Endothelial cell of umbilical vein (primary cell): ENCODE results near the gene RNF6. TPM values are rescaled to one million over a fixed set of nuclear protein-coding genes. Genes with fewer than 3 reads are reported as not detected.

Experiments used
- BruUV-seq: library from RNA; stranded (reverse); fragments of 400-500 nt; replicated peaks from 2 replicates; lab custom pipeline; 2021; lab: Mats Ljungman, UMichigan
- CTCF ChIA-PET: fragments of 300-600, 350-600 bp; sonication (Branson Sonifier 250); formaldehyde crosslinking; loops from one replicate; lab custom pipeline; 2021; ENCODE audit warnings: antibody characterized with exemption, inconsistent platforms; lab: Charles Lee
- POLR2A ChIA-PET: fragments of 300-600, 350-600 bp; sonication (Branson Sonifier 250); formaldehyde crosslinking; loops from one replicate; lab custom pipeline; 2021; ENCODE audit warnings: antibody characterized with exemption, inconsistent platforms; lab: Charles Lee
- DNase-seq: peaks from one replicate; pipeline ENCODE4 v3.0.0-alpha.2; 2011; ENCODE audit warnings: low read depth, low spot score
- FAIRE-seq: peaks from 2 replicates; lab custom pipeline; 2011; peaks lifted over from hg19 to GRCh38; lab: Jason Lieb, UNC
- H2AFZ ChIP-seq: 2 replicates; pipeline ENCODE4 v1.6.0; 2012; ENCODE audit warnings: low read depth, low read length, control low read depth, inconsistent platforms
- H3K27ac ChIP-seq: 2 replicates; pipeline ENCODE4 v1.5.1; 2011; ENCODE audit warnings: low read depth, mild to moderate bottlenecking, control low read depth, low read length, moderate library complexity; ENCODE audit not compliant: insufficient read depth
- H3K27me3 ChIP-seq, 2 experiments: 2 replicates each; pipeline versions ENCODE4 v1.6.0 to v1.6.1; 2011; ENCODE audit warnings: low read length in 2 of 2, mixed read lengths in 1 of 2; ENCODE audit not compliant: control insufficient read depth in 2 of 2, insufficient read depth in 2 of 2
- H3K36me3 ChIP-seq, 2 experiments: 2 replicates in 1 of 2; 3 replicates in 1 of 2; pipeline ENCODE4 v1.5.1; 2011; ENCODE audit warnings: low read length in 2 of 2, mild to moderate bottlenecking in 1 of 2, moderate library complexity in 1 of 2; ENCODE audit not compliant: control insufficient read depth in 2 of 2, insufficient read depth in 2 of 2; ENCODE audit errors: extremely low read depth in 1 of 2
- H3K4me1 ChIP-seq: 3 replicates; pipeline ENCODE4 v1.5.1; 2011; ENCODE audit warnings: mild to moderate bottlenecking, low read length; ENCODE audit not compliant: control insufficient read depth, insufficient read depth; ENCODE audit errors: extremely low read depth
- H3K4me2 ChIP-seq: 2 replicates; pipeline ENCODE4 v1.6.1; 2011; ENCODE audit warnings: low read length, control low read depth, mixed read lengths; ENCODE audit not compliant: insufficient read depth
- H3K4me3 ChIP-seq, 3 experiments: fragments of 200-600 bp in 1 of 3; sonication (generic), shearing (Covaris generic) in 1 of 3; replicated peaks in 1 of 3; 2 replicates each; pipeline ENCODE4 v1.5.1; 2011 to 2016; ENCODE audit warnings: control low read depth in 3 of 3, low read length in 3 of 3, mild to moderate bottlenecking in 2 of 3, inconsistent platforms in 1 of 3, low read depth in 1 of 3, moderate library complexity in 1 of 3; ENCODE audit not compliant: insufficient read depth in 1 of 3
- H3K79me2 ChIP-seq: 2 replicates; pipeline ENCODE4 v1.6.0; 2012; ENCODE audit warnings: low read length, inconsistent platforms; ENCODE audit not compliant: control insufficient read depth, insufficient read depth
- H3K9ac ChIP-seq: replicated peaks from 2 replicates; pipeline ENCODE3; 2011; ENCODE audit warnings: low read length, control low read depth; ENCODE audit not compliant: insufficient read depth; ENCODE audit errors: extremely low read depth
- H3K9me1 ChIP-seq: replicated peaks from 3 replicates; pipeline ENCODE4 v1.6.0; 2011; ENCODE audit warnings: mild to moderate bottlenecking, low read length; ENCODE audit not compliant: control insufficient read depth, insufficient read depth; ENCODE audit errors: extremely low read depth
- H3K9me3 ChIP-seq: replicated peaks from 2 replicates; pipeline ENCODE4 v1.5.1; 2012; ENCODE audit warnings: low read length, inconsistent platforms; ENCODE audit not compliant: control insufficient read depth, insufficient read depth
- H4K20me1 ChIP-seq: replicated peaks from 2 replicates; pipeline ENCODE3; 2011; ENCODE audit warnings: mild to moderate bottlenecking, low read length; ENCODE audit not compliant: control insufficient read depth, insufficient read depth; ENCODE audit errors: extremely low read depth
- EZH2 ChIP-seq: IDR thresholded peaks from 2 replicates; pipeline ENCODE4 v1.6.1; 2012; ENCODE audit warnings: borderline replicate concordance, low read depth, mild to moderate bottlenecking, moderate library complexity, low read length, inconsistent platforms; ENCODE audit not compliant: severe bottlenecking
- FOS ChIP-seq: IDR thresholded peaks from 2 replicates; pipeline ENCODE4 v1.6.1; 2011; ENCODE audit warnings: mild to moderate bottlenecking, low read length, moderate library complexity, borderline replicate concordance; ENCODE audit not compliant: insufficient read depth
- GATA2 ChIP-seq: IDR thresholded peaks from 2 replicates; pipeline ENCODE4 v1.7.0; 2011; ENCODE audit warnings: low read depth, mild to moderate bottlenecking, moderate library complexity, mixed read lengths, low read length; ENCODE audit not compliant: insufficient read length, insufficient read depth
- JUN ChIP-seq: IDR thresholded peaks from 2 replicates; pipeline ENCODE4 v1.6.1; 2011; ENCODE audit warnings: borderline replicate concordance, low read depth; ENCODE audit not compliant: insufficient read length, insufficient read depth
- MYC ChIP-seq: IDR thresholded peaks from one replicate; pipeline ENCODE4 v1.6.1; 2011; ENCODE audit warnings: mild to moderate bottlenecking, low read depth, low read length
- POLR2A ChIP-seq: IDR thresholded peaks from 2 replicates; pipeline ENCODE4 v1.6.1; 2012; ENCODE audit warnings: low read depth, mild to moderate bottlenecking, control low read depth, low read length
- POLR2AphosphoS5 ChIP-seq: IDR thresholded peaks from 2 replicates; pipeline ENCODE4 v1.6.1; 2012; ENCODE audit warnings: low read depth, mild to moderate bottlenecking, control low read depth, low read length, moderate library complexity; ENCODE audit not compliant: insufficient read depth
- dilution Hi-C: fragments of 300-500 bp; cut with MboI; formaldehyde crosslinking; loops from one replicate; pipeline ENCODE4 v1.15.0; 2019; ENCODE audit warnings: low sequenced_read_pairs; ENCODE audit not compliant: extremely low pct_ligation_motif_present
- intact Hi-C: fragments of 100-400 bp; cut with micrococcal nuclease; formaldehyde crosslinking; loops from one replicate; pipeline ENCODE4 v1.10.0; 2022
- polyA plus RNA-seq, 4 experiments: library from polyadenylated mRNA; depleted of rRNA in 3 of 4; stranded (reverse) in 3 of 4; unstranded in 1 of 4; fragments of >200 nt; gene quantifications; 2 replicates each; pipeline versions ENCODE4 v1.2.1 to v1.2.3, GENCODE V29; 2011 to 2012; ENCODE audit warnings: missing spikeins in 1 of 4
- total RNA-seq: library from RNA; stranded (reverse); gene quantifications from 2 replicates; pipeline ENCODE4 v1.2.3, GENCODE V29; 2021
- TF ChIP-seq, protein P1 (sequence below), 2 donors: IDR thresholded peaks; 1 replicate in 1 of 2; 2 replicates in 1 of 2; pipeline ENCODE4 v1.5.1; 2011; ENCODE audit warnings: low read length in 2 of 2, mild to moderate bottlenecking in 2 of 2, moderate library complexity in 2 of 2, control low read depth in 1 of 2, inconsistent platforms in 1 of 2, low read depth in 1 of 2; ENCODE audit not compliant: insufficient read depth in 1 of 2; ENCODE audit errors: extremely low read depth in 1 of 2
- TF ChIP-seq, protein P2 (sequence below): IDR thresholded peaks from 2 replicates; pipeline ENCODE4 v1.6.1; 2011; ENCODE audit not compliant: insufficient read depth, insufficient read length

RNF6 gene
- total and polyA plus RNA-seq, 2 donors (not counting 3 experiments of a cell fraction or from before 2014, with no cell fraction given): 12.7 to 36.4 TPM

DNA sequence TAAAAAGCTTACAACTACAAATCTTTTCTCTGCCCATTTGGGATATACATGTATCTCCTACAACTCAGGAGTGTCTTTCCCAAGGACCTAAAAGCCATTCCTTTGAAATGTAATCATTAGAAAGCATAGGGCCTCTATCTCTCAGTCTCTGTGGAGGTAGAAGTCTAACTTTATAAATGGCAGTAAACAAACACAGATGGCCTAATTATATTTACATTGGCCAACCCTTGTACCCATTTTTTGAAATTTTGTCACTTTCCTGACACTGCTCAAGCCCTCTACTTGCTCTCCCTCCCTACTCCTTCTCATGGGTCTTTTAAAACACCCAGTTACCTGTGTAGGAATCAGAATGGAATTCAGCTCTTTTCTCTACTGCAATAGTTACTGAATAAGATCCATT, 24.8 kb downstream of the RNF6 start:
- intact Hi-C loops (no loop called here), dilution Hi-C loops (no loop called here)
- no peak for TF ChIP-seq FOS
- no peak for TF ChIP-seq JUN
- TF ChIP-seq POLR2AphosphoS5: no peak
- TF ChIP-seq, protein P1, sequence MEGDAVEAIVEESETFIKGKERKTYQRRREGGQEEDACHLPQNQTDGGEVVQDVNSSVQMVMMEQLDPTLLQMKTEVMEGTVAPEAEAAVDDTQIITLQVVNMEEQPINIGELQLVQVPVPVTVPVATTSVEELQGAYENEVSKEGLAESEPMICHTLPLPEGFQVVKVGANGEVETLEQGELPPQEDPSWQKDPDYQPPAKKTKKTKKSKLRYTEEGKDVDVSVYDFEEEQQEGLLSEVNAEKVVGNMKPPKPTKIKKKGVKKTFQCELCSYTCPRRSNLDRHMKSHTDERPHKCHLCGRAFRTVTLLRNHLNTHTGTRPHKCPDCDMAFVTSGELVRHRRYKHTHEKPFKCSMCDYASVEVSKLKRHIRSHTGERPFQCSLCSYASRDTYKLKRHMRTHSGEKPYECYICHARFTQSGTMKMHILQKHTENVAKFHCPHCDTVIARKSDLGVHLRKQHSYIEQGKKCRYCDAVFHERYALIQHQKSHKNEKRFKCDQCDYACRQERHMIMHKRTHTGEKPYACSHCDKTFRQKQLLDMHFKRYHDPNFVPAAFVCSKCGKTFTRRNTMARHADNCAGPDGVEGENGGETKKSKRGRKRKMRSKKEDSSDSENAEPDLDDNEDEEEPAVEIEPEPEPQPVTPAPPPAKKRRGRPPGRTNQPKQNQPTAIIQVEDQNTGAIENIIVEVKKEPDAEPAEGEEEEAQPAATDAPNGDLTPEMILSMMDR (IDR thresholded peaks at IDR 0.05; ENCODE audit: extremely low read depth in 1 of 2, insufficient read depth in 1 of 2, low read depth in 1 of 2, low read length in 2 of 2): no peak
- TF ChIP-seq, protein P2, sequence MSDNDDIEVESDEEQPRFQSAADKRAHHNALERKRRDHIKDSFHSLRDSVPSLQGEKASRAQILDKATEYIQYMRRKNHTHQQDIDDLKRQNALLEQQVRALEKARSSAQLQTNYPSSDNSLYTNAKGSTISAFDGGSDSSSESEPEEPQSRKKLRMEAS: no peak
- no peak for TF ChIP-seq POLR2A
- TF ChIP-seq GATA2: no peak
- no peak for TF ChIP-seq MYC
- no peak for TF ChIP-seq EZH2
- BruUV-seq: no TSS peak
- Histone ChIP-seq H3K27ac (no peak overlapping the region), H3K27me3 (no peaks in the 10 kb centered on the region), H4K20me1 (no peaks in the 10 kb centered on the region), H3K9me1 (peaks cover 3% of the 10 kb centered on the region), H3K9ac (no peak overlapping the region), H3K36me3 (no peaks in the 10 kb centered on the region), H3K4me3 (no peak overlapping the region), H3K79me2 (no peaks in the 10 kb centered on the region), H2AFZ (no peak overlapping the region), H3K4me2 (no peak overlapping the region), H3K4me1 (no peaks in the 10 kb centered on the region), H3K9me3 (no peaks in the 10 kb centered on the region)
- no peak for DNase-seq
- POLR2A ChIA-PET: no interaction called here
- FAIRE-seq: no peak
- CTCF ChIA-PET: no interaction called here
